Panc1 (cell line): ENCODE data around the gene SFTPD. TPM values are rescaled to one million over a fixed set of nuclear protein-coding genes. Genes with fewer than 3 reads are reported as not detected.

ENCODE experiments used
- ATAC-seq: fragments of 200-7000 bp; cut with Tn5 transposase; 2 replicates; pipeline ENCODE4 v1.9.1; 2020; ENCODE audit warnings: mild to moderate bottlenecking, moderate library complexity
- BruUV-seq: library from RNA; stranded (reverse); fragments of 400-500 nt; replicated peaks from 2 replicates; lab custom pipeline; 2021; lab: Mats Ljungman, UMichigan
- CTCF ChIA-PET: fragments of 300-600 bp; sonication (Branson Sonifier 250); formaldehyde crosslinking; loops from one replicate; lab custom pipeline; 2022; ENCODE audit warnings: antibody characterized with exemption; lab: Charles Lee
- POLR2A ChIA-PET: fragments of 300-600 bp; sonication (Branson Sonifier 250); formaldehyde crosslinking; loops from one replicate; lab custom pipeline; 2022; ENCODE audit warnings: antibody characterized with exemption; lab: Charles Lee
- DNase-seq: peaks from one replicate; pipeline ENCODE4 v3.0.0-alpha.2; 2010; ENCODE audit warnings: low read depth, low spot score
- H3K27ac ChIP-seq: 2 replicates; pipeline ENCODE4 v1.5.1; 2011; ENCODE audit warnings: mild to moderate bottlenecking, low read length, inconsistent platforms
- H3K27me3 ChIP-seq: fragments of 200-500 bp; sonication (Bioruptor generic); 2 replicates; pipeline ENCODE4 v1.6.0; 2014; ENCODE audit warnings: low read length, inconsistent platforms; ENCODE audit not compliant: control insufficient read depth, insufficient read depth
- H3K36me3 ChIP-seq: fragments of 200-500 bp; sonication (Bioruptor generic); 2 replicates; pipeline ENCODE4 v1.5.1; 2014; ENCODE audit warnings: inconsistent platforms, mild to moderate bottlenecking, low read length, moderate library complexity; ENCODE audit not compliant: control insufficient read depth, insufficient read depth
- H3K4me1 ChIP-seq: 2 replicates; pipeline ENCODE4 v1.5.1; 2011; ENCODE audit warnings: inconsistent platforms, mild to moderate bottlenecking, low read length, moderate library complexity; ENCODE audit not compliant: control insufficient read depth, insufficient read depth
- H3K4me3 ChIP-seq, 2 experiments: 2 replicates each; pipeline ENCODE4 v1.5.1; 2011 to 2012; ENCODE audit warnings: low read depth in 2 of 2, low read length in 2 of 2, mild to moderate bottlenecking in 2 of 2, inconsistent platforms in 1 of 2, moderate library complexity in 1 of 2
- H3K9me3 ChIP-seq: fragments of 200-500 bp; sonication (Bioruptor generic); 2 replicates; pipeline ENCODE4 v1.5.1; 2014; ENCODE audit warnings: low read depth, mild to moderate bottlenecking, inconsistent platforms, low read length, moderate library complexity; ENCODE audit not compliant: control insufficient read depth, insufficient read depth
- POLR2AphosphoS5 ChIP-seq: IDR thresholded peaks from 2 replicates; pipeline ENCODE4 v1.6.1; 2012; ENCODE audit warnings: mild to moderate bottlenecking, low read depth, low read length, moderate library complexity
- SIN3A ChIP-seq: IDR thresholded peaks from 2 replicates; pipeline ENCODE4 v1.6.1; 2012; ENCODE audit warnings: low read depth, mild to moderate bottlenecking, low read length, moderate library complexity, borderline replicate concordance; ENCODE audit not compliant: insufficient read depth
- TCF7L2 ChIP-seq: IDR thresholded peaks from 2 replicates; pipeline ENCODE4 v1.6.1; 2011; ENCODE audit warnings: mild to moderate bottlenecking, low read depth, low read length, inconsistent platforms
- in situ Hi-C: cut with HindIII; loops from 2 replicates; pipeline ENCODE4 v1.10.0; 2016; ENCODE audit warnings: low sequenced_read_pairs, low pct_unique_long_range_greater_than_20kb
- intact Hi-C: fragments of 100-400 bp; cut with micrococcal nuclease; formaldehyde crosslinking; loops from one replicate; pipeline ENCODE4 v1.10.0; 2022; ENCODE audit not compliant: unreplicated experiment
- total RNA-seq: library from RNA; stranded (reverse); gene quantifications from one replicate; pipeline ENCODE4 v1.2.1, GENCODE V29; 2021; ENCODE audit not compliant: unreplicated experiment
- TF ChIP-seq, protein P1 (sequence below): fragments of 450-650 bp; IDR thresholded peaks from 2 replicates; pipeline ENCODE4 v1.5.1; 2017; ENCODE audit warnings: mild to moderate bottlenecking
- TF ChIP-seq, protein P2 (sequence below), 2 experiments: IDR thresholded peaks; 2 replicates each; pipeline ENCODE4 v1.6.1; 2011 to 2012; ENCODE audit warnings: low read depth in 2 of 2, control low read depth in 1 of 2, low read length in 1 of 2, mild to moderate bottlenecking in 1 of 2, moderate library complexity in 1 of 2; ENCODE audit not compliant: insufficient read depth in 1 of 2

The SFTPD gene
- total RNA-seq, 1 experiment from 2014 or later: 0.36 TPM

DNA sequence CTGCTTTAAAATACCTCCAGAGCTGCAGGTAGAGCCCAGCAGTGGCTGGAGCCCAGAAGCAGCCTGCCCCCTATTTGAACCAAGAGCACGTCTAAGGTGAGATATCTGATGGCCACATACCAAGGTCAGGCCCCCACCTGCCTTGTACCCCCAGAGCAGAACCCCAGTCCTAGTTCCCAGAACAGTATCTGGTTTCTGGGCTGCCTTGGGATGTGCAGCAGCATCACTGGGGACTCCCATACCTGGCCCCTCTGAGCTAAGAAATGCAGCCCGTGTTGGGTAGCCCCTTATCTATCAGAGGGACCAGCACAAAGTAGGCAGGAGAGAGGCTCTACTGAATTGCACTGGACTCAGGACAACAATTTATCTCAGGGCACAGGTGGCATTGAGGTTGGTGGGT lies 8.9 kb downstream of the SFTPD start:
- Histone ChIP-seq H3K27ac (no peak overlapping the region), H3K27me3 (peaks cover 24% of the 10 kb centered on the region), H3K4me3 (no peak overlapping the region), H3K9me3 (no peaks in the 10 kb centered on the region), H3K36me3 (no peaks in the 10 kb centered on the region), H3K4me1 (no peaks in the 10 kb centered on the region)
- TF ChIP-seq TCF7L2 (no peak), POLR2AphosphoS5 (no peak), SIN3A (no peak)
- TF ChIP-seq, protein P1, sequence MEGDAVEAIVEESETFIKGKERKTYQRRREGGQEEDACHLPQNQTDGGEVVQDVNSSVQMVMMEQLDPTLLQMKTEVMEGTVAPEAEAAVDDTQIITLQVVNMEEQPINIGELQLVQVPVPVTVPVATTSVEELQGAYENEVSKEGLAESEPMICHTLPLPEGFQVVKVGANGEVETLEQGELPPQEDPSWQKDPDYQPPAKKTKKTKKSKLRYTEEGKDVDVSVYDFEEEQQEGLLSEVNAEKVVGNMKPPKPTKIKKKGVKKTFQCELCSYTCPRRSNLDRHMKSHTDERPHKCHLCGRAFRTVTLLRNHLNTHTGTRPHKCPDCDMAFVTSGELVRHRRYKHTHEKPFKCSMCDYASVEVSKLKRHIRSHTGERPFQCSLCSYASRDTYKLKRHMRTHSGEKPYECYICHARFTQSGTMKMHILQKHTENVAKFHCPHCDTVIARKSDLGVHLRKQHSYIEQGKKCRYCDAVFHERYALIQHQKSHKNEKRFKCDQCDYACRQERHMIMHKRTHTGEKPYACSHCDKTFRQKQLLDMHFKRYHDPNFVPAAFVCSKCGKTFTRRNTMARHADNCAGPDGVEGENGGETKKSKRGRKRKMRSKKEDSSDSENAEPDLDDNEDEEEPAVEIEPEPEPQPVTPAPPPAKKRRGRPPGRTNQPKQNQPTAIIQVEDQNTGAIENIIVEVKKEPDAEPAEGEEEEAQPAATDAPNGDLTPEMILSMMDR: no peak
- TF ChIP-seq, protein P2, sequence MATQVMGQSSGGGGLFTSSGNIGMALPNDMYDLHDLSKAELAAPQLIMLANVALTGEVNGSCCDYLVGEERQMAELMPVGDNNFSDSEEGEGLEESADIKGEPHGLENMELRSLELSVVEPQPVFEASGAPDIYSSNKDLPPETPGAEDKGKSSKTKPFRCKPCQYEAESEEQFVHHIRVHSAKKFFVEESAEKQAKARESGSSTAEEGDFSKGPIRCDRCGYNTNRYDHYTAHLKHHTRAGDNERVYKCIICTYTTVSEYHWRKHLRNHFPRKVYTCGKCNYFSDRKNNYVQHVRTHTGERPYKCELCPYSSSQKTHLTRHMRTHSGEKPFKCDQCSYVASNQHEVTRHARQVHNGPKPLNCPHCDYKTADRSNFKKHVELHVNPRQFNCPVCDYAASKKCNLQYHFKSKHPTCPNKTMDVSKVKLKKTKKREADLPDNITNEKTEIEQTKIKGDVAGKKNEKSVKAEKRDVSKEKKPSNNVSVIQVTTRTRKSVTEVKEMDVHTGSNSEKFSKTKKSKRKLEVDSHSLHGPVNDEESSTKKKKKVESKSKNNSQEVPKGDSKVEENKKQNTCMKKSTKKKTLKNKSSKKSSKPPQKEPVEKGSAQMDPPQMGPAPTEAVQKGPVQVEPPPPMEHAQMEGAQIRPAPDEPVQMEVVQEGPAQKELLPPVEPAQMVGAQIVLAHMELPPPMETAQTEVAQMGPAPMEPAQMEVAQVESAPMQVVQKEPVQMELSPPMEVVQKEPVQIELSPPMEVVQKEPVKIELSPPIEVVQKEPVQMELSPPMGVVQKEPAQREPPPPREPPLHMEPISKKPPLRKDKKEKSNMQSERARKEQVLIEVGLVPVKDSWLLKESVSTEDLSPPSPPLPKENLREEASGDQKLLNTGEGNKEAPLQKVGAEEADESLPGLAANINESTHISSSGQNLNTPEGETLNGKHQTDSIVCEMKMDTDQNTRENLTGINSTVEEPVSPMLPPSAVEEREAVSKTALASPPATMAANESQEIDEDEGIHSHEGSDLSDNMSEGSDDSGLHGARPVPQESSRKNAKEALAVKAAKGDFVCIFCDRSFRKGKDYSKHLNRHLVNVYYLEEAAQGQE (IDR thresholded peaks at IDR 0.05; ENCODE audit: insufficient read depth in 1 of 2, low read depth in 2 of 2, low read length in 1 of 2): no peak
- no TSS peak for BruUV-seq
- DNase-seq: no peak
- ChIA-PET POLR2A (no interaction called here), CTCF (no interaction called here)
- no peak for ATAC-seq
- in situ Hi-C loops: no loop called here
- intact Hi-C loops: no loop called here

DNA sequence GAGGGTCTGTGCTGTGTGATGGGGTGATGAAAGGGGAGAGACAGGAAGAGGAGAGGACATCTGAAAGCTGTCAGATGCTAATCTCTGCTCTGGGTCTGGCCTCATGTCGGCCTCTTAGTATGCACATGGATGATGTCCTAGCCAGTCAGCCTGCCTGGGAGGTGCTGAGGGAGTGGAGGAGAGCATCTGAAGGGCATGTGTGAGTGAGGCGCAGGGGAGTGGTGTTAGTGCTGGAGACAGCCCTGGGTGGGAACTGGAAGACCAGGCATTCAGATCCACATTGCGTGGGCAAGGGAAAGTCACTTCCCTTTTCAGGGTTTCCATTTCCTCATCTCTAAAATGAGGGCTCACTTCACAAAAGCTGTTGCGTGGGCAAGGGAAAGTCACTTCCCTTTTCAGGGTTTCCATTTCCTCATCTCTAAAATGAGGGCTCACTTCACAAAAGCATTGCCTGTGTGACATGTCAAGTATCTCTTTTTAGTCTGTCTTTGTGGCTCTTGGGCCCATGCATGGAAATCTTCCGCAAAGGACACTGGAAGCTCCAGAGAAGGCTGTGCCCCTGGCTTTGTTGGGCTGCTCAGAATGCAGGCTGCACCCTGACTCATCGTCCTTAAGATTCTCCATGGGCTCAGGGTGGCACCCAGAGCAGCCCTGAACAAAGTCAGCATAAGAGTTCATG lies 10.0 kb downstream of the SFTPD start:
- no TSS peak for BruUV-seq
- no peak for DNase-seq

DNA sequence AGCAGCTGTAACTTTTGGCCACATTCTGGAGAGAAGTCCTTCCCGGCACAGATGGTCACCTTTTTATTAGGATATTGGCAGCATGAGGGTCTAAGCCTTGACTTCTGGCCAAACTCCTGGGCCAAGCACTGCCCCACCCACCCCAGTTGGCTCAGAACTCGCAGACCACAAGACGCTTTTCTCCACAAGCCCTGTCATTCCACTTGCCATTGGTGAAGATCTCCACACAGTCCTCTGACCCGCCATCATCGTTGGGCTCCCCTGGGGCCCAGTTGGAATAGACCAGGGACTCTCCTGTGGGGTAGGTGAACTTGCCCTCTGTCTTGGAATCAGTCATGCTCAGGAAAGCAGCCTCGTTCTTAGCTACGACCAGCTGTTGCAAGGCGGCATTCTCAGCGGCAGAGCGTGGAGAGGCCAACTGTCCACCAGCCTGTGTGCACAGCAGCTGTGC lies 11.2 kb downstream of the SFTPD start:
- Histone ChIP-seq H3K9me3 (no peaks in the 10 kb centered on the region), H3K27ac (no peak overlapping the region), H3K4me3 (no peak overlapping the region), H3K36me3 (no peaks in the 10 kb centered on the region), H3K4me1 (no peaks in the 10 kb centered on the region), H3K27me3 (peaks cover 26% of the 10 kb centered on the region)
- no peak for DNase-seq
- in situ Hi-C loops (no loop called here), intact Hi-C loops (no loop called here)
- ChIA-PET CTCF (no interaction called here), POLR2A (no interaction called here)
- TF ChIP-seq, protein P1: no peak
- TF ChIP-seq TCF7L2 (no peak), SIN3A (no peak), POLR2AphosphoS5 (no peak)
- TF ChIP-seq, protein P2 (IDR thresholded peaks at IDR 0.05; ENCODE audit: insufficient read depth in 1 of 2, low read depth in 2 of 2, low read length in 1 of 2): no peak
- BruUV-seq: no TSS peak
- ATAC-seq: no peak

More for the DNA sequence above, 10.0 kb downstream of the SFTPD start:
- no peak for TF ChIP-seq POLR2AphosphoS5
- Histone ChIP-seq H3K9me3 (no peaks in the 10 kb centered on the region), H3K36me3 (no peaks in the 10 kb centered on the region), H3K4me1 (no peaks in the 10 kb centered on the region), H3K4me3 (no peak overlapping the region), H3K27me3 (peaks cover 26% of the 10 kb centered on the region), H3K27ac (no peak overlapping the region)
- in situ Hi-C loops (no loop called here), intact Hi-C loops (no loop called here)
- ChIA-PET POLR2A (no interaction called here), CTCF (no interaction called here)
- ATAC-seq: no peak
